H1 (cell line): ENCODE measurements around the gene RBP5. TPM values are rescaled to one million over a fixed set of nuclear protein-coding genes. Genes with fewer than 3 reads are reported as not detected.

ENCODE experiments used
- CTCF ChIA-PET: fragments of 300-600 bp; sonication (Branson Sonifier 250); formaldehyde crosslinking; loops from one replicate; lab custom pipeline; 2021; ENCODE audit not compliant: partially characterized antibody; lab: Charles Lee
- POLR2A ChIA-PET: fragments of 300-600 bp; sonication (Branson Sonifier 250); formaldehyde crosslinking; loops from one replicate; lab custom pipeline; 2021; ENCODE audit warnings: inconsistent platforms; ENCODE audit not compliant: partially characterized antibody; lab: Charles Lee
- DNase-seq, 2 experiments: peaks; one replicate each; pipeline versions ENCODE4 v3.0.0 to v3.0.0-alpha.2; 2010 to 2022; ENCODE audit warnings: low spot score in 2 of 2, low read depth in 1 of 2, mixed read lengths in 1 of 2
- FAIRE-seq: peaks from 2 replicates; lab custom pipeline; 2011; peaks lifted over from hg19 to GRCh38; lab: Jason Lieb, UNC
- H2AFZ ChIP-seq: 2 replicates; pipeline ENCODE4 v1.8.1; 2012; ENCODE audit warnings: low read length, inconsistent platforms
- H2AK5ac ChIP-seq: 2 replicates; pipeline ENCODE4 v1.6.1; 2013; ENCODE audit warnings: low read depth, low read length
- H2BK120ac ChIP-seq: replicated peaks from 2 replicates; pipeline ENCODE3; 2013; ENCODE audit warnings: low read depth, low read length, inconsistent platforms
- H2BK12ac ChIP-seq: 2 replicates; pipeline ENCODE4 v1.6.1; 2013; ENCODE audit warnings: low read depth, low read length
- H2BK15ac ChIP-seq: 2 replicates; pipeline ENCODE4 v1.6.1; 2013; ENCODE audit warnings: low read length
- H2BK20ac ChIP-seq: 2 replicates; pipeline ENCODE4 v1.6.1; 2013; ENCODE audit warnings: low read length
- H2BK5ac ChIP-seq: 2 replicates; pipeline ENCODE4 v1.6.1; 2013; ENCODE audit warnings: low read depth, low read length
- H3K14ac ChIP-seq: 2 replicates; pipeline ENCODE4 v1.6.1; 2013; ENCODE audit warnings: inconsistent platforms; ENCODE audit not compliant: insufficient read length
- H3K18ac ChIP-seq: 2 replicates; pipeline ENCODE4 v1.6.1; 2013; ENCODE audit warnings: low read length; ENCODE audit errors: extremely low read depth
- H3K23ac ChIP-seq: 2 replicates; pipeline ENCODE4 v1.6.1; 2013; ENCODE audit warnings: inconsistent platforms; ENCODE audit not compliant: insufficient read length
- H3K23me2 ChIP-seq: 2 replicates; pipeline ENCODE4 v1.6.1; 2013; ENCODE audit warnings: low read depth, low read length
- H3K27ac ChIP-seq: 2 replicates; pipeline ENCODE4 v1.6.1; 2011; ENCODE audit warnings: low read depth, low read length, inconsistent platforms
- H3K27me3 ChIP-seq, 4 experiments: replicated peaks in 1 of 4; 1 replicate in 1 of 4; 2 replicates in 3 of 4; pipeline versions ENCODE4 v1.6.1 to v1.8.1; 2011 to 2013; ENCODE audit warnings: low read length in 3 of 4, mild to moderate bottlenecking in 3 of 4, inconsistent platforms in 2 of 4, mixed read lengths in 2 of 4, moderate library complexity in 1 of 4; ENCODE audit not compliant: control insufficient read depth in 3 of 4, insufficient read depth in 3 of 4; ENCODE audit errors: extremely low read depth in 1 of 4
- H3K36me3 ChIP-seq, 4 experiments: 2 replicates each; pipeline versions ENCODE4 v1.6.1 to v1.8.1; 2011 to 2013; ENCODE audit warnings: mild to moderate bottlenecking in 4 of 4, low read length in 3 of 4, moderate library complexity in 2 of 4, control low read depth in 1 of 4, inconsistent platforms in 1 of 4; ENCODE audit not compliant: insufficient read depth in 4 of 4, control insufficient read depth in 2 of 4
- H3K4ac ChIP-seq: replicated peaks from 2 replicates; pipeline ENCODE3; 2013; ENCODE audit warnings: low read length, low read depth, mixed read lengths, inconsistent platforms; ENCODE audit not compliant: insufficient read length
- H3K4me1 ChIP-seq, 4 experiments: replicated peaks in 1 of 4; 1 replicate in 1 of 4; 2 replicates in 3 of 4; pipeline versions ENCODE4 v1.6.1 to v1.8.1; 2011 to 2013; ENCODE audit warnings: low read length in 3 of 4, inconsistent platforms in 2 of 4, mixed read lengths in 1 of 4; ENCODE audit not compliant: insufficient read depth in 4 of 4, control insufficient read depth in 3 of 4
- H3K4me2 ChIP-seq, 2 experiments: 2 replicates each; pipeline versions ENCODE4 v1.6.1 to v1.8.1; 2011 to 2013; ENCODE audit warnings: low read depth in 2 of 2, low read length in 2 of 2, control low read depth in 1 of 2, inconsistent platforms in 1 of 2, mild to moderate bottlenecking in 1 of 2; ENCODE audit not compliant: insufficient read depth in 1 of 2
- H3K4me3 ChIP-seq, 4 experiments: fragments of 200-600, 300-600 bp in 1 of 4; sonication (generic), shearing (Covaris generic), sonication (Bioruptor Twin) in 1 of 4; 2 replicates each; pipeline versions ENCODE4 v1.5.1 to v1.8.1; 2011 to 2016; ENCODE audit warnings: low read length in 4 of 4, low read depth in 3 of 4, control low read depth in 2 of 4, inconsistent platforms in 2 of 4, mild to moderate bottlenecking in 2 of 4, mixed read lengths in 1 of 4, moderate library complexity in 1 of 4; ENCODE audit not compliant: insufficient read depth in 2 of 4; ENCODE audit errors: extremely low read depth in 1 of 4
- H3K56ac ChIP-seq: replicated peaks from 2 replicates; pipeline ENCODE3; 2013; ENCODE audit warnings: low read depth, mild to moderate bottlenecking, mixed read lengths, low read length, inconsistent platforms; ENCODE audit not compliant: insufficient read length
- H3K79me1 ChIP-seq: 2 replicates; pipeline ENCODE4 v1.6.1; 2013; ENCODE audit warnings: low read depth, low read length, control low read depth
- H3K79me2 ChIP-seq, 2 experiments: 2 replicates each; pipeline versions ENCODE4 v1.6.1 to v1.8.1; 2012 to 2013; ENCODE audit warnings: low read length in 2 of 2, mild to moderate bottlenecking in 2 of 2, inconsistent platforms in 1 of 2; ENCODE audit not compliant: insufficient read depth in 2 of 2, control insufficient read depth in 1 of 2
- H3K9ac ChIP-seq, 4 experiments: replicated peaks in 1 of 4; 1 replicate in 1 of 4; 2 replicates in 3 of 4; pipeline versions ENCODE4 v1.6.1 to v1.8.1; 2011 to 2013; ENCODE audit warnings: low read depth in 3 of 4, low read length in 3 of 4, control low read depth in 2 of 4, mild to moderate bottlenecking in 2 of 4, moderate library complexity in 2 of 4, inconsistent platforms in 1 of 4; ENCODE audit errors: extremely low read depth in 1 of 4
- H3K9me3 ChIP-seq, 2 experiments: 2 replicates each; pipeline versions ENCODE4 v1.6.1 to v1.8.1; 2012 to 2013; ENCODE audit warnings: mild to moderate bottlenecking in 2 of 2, moderate library complexity in 2 of 2, control low read depth in 1 of 2, inconsistent platforms in 1 of 2, low read depth in 1 of 2, low read length in 1 of 2, mixed read lengths in 1 of 2; ENCODE audit not compliant: insufficient read depth in 2 of 2
- H4K20me1 ChIP-seq, 2 experiments: replicated peaks in 1 of 2; 2 replicates each; pipeline versions ENCODE3 to v1.8.1; 2011 to 2013; ENCODE audit warnings: inconsistent platforms in 2 of 2, low read length in 2 of 2, mild to moderate bottlenecking in 1 of 2; ENCODE audit not compliant: insufficient read depth in 2 of 2, control insufficient read depth in 1 of 2
- H4K5ac ChIP-seq: 2 replicates; pipeline ENCODE4 v1.6.1; 2013; ENCODE audit warnings: low read length, low read depth, mixed read lengths, inconsistent platforms; ENCODE audit not compliant: insufficient read length
- H4K8ac ChIP-seq: 2 replicates; pipeline ENCODE4 v1.8.0; 2013; ENCODE audit warnings: mild to moderate bottlenecking, moderate library complexity, low read length, inconsistent platforms; ENCODE audit not compliant: insufficient read depth; ENCODE audit errors: extremely low read depth
- H4K91ac ChIP-seq: replicated peaks from 2 replicates; pipeline ENCODE3; 2013; ENCODE audit warnings: low read length, mixed read lengths, inconsistent platforms; ENCODE audit not compliant: insufficient read length
- BCL11A ChIP-seq, 2 experiments: IDR thresholded peaks; one replicate each; pipeline ENCODE4 v1.6.1; 2011; ENCODE audit warnings: low read depth in 2 of 2, low read length in 2 of 2, mild to moderate bottlenecking in 2 of 2
- GTF2F1 ChIP-seq: IDR thresholded peaks from 2 replicates; pipeline ENCODE4 v1.6.1; 2012; ENCODE audit warnings: low read depth, low read length, improper control_type of control experiment, borderline replicate concordance
- KDM1A ChIP-seq: fragments of 200-600, 300-600 bp; sonication (generic); IDR thresholded peaks from 2 replicates; pipeline ENCODE4 v1.7.1; 2016; ENCODE audit warnings: mild to moderate bottlenecking, low read length, borderline replicate concordance
- NRF1 ChIP-seq: IDR thresholded peaks from 2 replicates; pipeline ENCODE4 v1.6.1; 2011; ENCODE audit warnings: mild to moderate bottlenecking, low read depth, low read length, improper control_type of control experiment
- RFX5 ChIP-seq: IDR thresholded peaks from 2 replicates; pipeline ENCODE4 v1.6.1; 2011; ENCODE audit warnings: low read depth, low read length, improper control_type of control experiment, borderline replicate concordance
- SP2 ChIP-seq: IDR thresholded peaks from 2 replicates; pipeline ENCODE4 v1.6.1; 2012; ENCODE audit warnings: mild to moderate bottlenecking, low read length, inconsistent platforms
- SP4 ChIP-seq: IDR thresholded peaks from 2 replicates; pipeline ENCODE4 v1.6.1; 2012; ENCODE audit warnings: low read length, inconsistent platforms
- SUZ12 ChIP-seq: fragments of 200-600 bp; sonication (generic); IDR thresholded peaks from 2 replicates; pipeline ENCODE4 v1.6.1; 2012; ENCODE audit warnings: mild to moderate bottlenecking, inconsistent platforms, low read length, moderate library complexity, mixed read lengths
- TBP ChIP-seq: IDR thresholded peaks from 2 replicates; pipeline ENCODE4 v1.6.1; 2011; ENCODE audit warnings: low read depth, low read length, improper control_type of control experiment
- ZNF274 ChIP-seq: IDR thresholded peaks from 2 replicates; pipeline ENCODE4 v1.7.0; 2012; ENCODE audit warnings: low read length, borderline replicate concordance; ENCODE audit errors: extremely low read depth
- WGBS, 2 experiments: shearing (Covaris generic) in 1 of 2; methylation state at CpG; one replicate each; pipeline versions ENCODE4 v1.1.6 to v1.1.7; 2013 to 2015; ENCODE audit warnings: low lambda C conversion rate in 2 of 2, mixed read lengths in 2 of 2, inconsistent platforms in 1 of 2, low coverage in 1 of 2, missing lambda C conversion rate in 1 of 2; ENCODE audit not compliant: insufficient replicate concordance in 2 of 2, insufficient coverage in 1 of 2, insufficient read length in 1 of 2; ENCODE audit errors: extremely low coverage in 1 of 2, missing lambda C conversion rate in 1 of 2; 5-methylcytosine and 5-hydroxymethylcytosine counted together
- polyA plus RNA-seq, 7 experiments: library from polyadenylated mRNA; depleted of rRNA in 3 of 7; stranded (reverse) in 5 of 7; unstranded in 2 of 7; fragments of >200 nt in 5 of 7; fragments of 200-250 nt in 2 of 7; gene quantifications; 1 replicate in 5 of 7; 2 replicates in 1 of 7; 4 replicates in 1 of 7; pipeline versions ENCODE4 v1.2.1 to v1.2.3, GENCODE V29; 2011 to 2013; ENCODE audit warnings: missing spikeins in 2 of 7, mixed read lengths in 2 of 7
- total RNA-seq: library from RNA; stranded (reverse); fragmentation: NEBNext Ultra II Directional; extraction: Animal tissue kit (Norgen Biotek cat#: 25700); gene quantifications from 2 replicates; pipeline ENCODE4 v1.2.1, GENCODE V29; 2021
- TF ChIP-seq, protein P1 (sequence below): IDR thresholded peaks from 2 replicates; pipeline ENCODE4 v1.6.1; 2011; ENCODE audit warnings: low read length, improper control_type of control experiment
- TF ChIP-seq, protein P2 (sequence below): IDR thresholded peaks from 2 replicates; pipeline ENCODE4 v1.6.1; 2012; ENCODE audit warnings: low read length, inconsistent platforms

RBP5 gene
- total and polyA plus RNA-seq, 2 of the 8 experiments (the other 6 are each of a cell fraction or from before 2014, with no cell fraction given): 1.2 to 1.9 TPM

DNA sequence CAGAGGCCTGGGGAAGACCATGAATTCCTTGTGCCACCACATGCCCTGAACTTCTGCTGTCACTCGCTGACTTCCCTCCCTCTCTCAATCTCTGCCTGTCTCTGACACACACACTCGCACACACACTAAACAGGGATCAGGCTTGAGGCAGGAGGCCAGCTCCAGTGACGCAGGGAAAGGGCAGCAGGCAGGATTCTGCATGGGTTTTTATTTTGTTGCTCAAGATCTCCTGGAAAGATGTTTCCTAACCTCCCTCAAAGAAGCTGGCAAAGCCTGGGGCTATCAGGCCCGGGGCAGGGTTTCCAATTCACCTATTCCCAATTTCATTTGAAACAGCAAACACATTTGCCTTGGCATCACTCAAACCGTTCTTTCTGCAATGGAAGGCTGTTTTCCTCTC is 33.1 kb upstream of the RBP5 start:
- Histone ChIP-seq H4K91ac (no peak overlapping the region), H4K5ac (no peak overlapping the region), H3K56ac (no peak overlapping the region), H3K18ac (no peak overlapping the region), H4K20me1 (no peaks in the 10 kb centered on the region), H3K27ac (no peak overlapping the region), H2BK20ac (no peak overlapping the region), H3K27me3 (no peaks in the 10 kb centered on the region; a peak in 2 of 7 replicates), H3K23me2 (no peaks in the 10 kb centered on the region; the same call in 1 of the 2 replicates), H3K9ac (no peak overlapping the region), H3K36me3 (no peaks in the 10 kb centered on the region), H3K4me2 (no peak overlapping the region), H3K4ac (no peak overlapping the region), H3K14ac (no peak overlapping the region), H4K8ac (no peak overlapping the region), H2BK12ac (no peak overlapping the region), H3K23ac (no peak overlapping the region), H3K4me1 (no peaks in the 10 kb centered on the region), H3K4me3 (no peak overlapping the region), H3K9me3 (peaks cover 17 to 23% of the 10 kb centered on the region in 2 experiments), H2BK120ac (no peak overlapping the region), H2AFZ (no peak overlapping the region), H3K79me2 (no peaks in the 10 kb centered on the region), H3K79me1 (no peaks in the 10 kb centered on the region; the same call in 1 of the 2 replicates), H2BK5ac (no peak overlapping the region), H2BK15ac (no peak overlapping the region), H2AK5ac (no peak overlapping the region)
- DNase-seq (no peak), FAIRE-seq (no peak)
- 86% methylated on average over 5 of the region's 5 CpGs; no CpG with 5 or more reads in 1 of the 2 experiments for WGBS, 2 experiments
- POLR2A ChIA-PET: interaction anchor here (1.5 to 2.7 kb wide), 3 partner anchors 8 to 31 kb away, joined by 5 to 11 read pairs (median 7); partner anchors contain the start of genes CLSTN3 and PEX5
- CTCF ChIA-PET: interaction anchor here (0.6 to 6.1 kb wide), 14 partner anchors 8 to 829 kb away, joined by 3 to 71 read pairs (median 4); no protein-coding TSS in a partner anchor
- TF ChIP-seq, protein P1, sequence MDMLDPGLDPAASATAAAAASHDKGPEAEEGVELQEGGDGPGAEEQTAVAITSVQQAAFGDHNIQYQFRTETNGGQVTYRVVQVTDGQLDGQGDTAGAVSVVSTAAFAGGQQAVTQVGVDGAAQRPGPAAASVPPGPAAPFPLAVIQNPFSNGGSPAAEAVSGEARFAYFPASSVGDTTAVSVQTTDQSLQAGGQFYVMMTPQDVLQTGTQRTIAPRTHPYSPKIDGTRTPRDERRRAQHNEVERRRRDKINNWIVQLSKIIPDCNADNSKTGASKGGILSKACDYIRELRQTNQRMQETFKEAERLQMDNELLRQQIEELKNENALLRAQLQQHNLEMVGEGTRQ: no peak
- TF ChIP-seq SUZ12 (no peak), BCL11A (IDR thresholded peaks at IDR 0.05; ENCODE audit: low read depth in 2 of 2, low read length in 2 of 2) (no peak), NRF1 (no peak), GTF2F1 (no peak), RFX5 (no peak), SP2 (no peak), SP4 (no peak), KDM1A (no peak), TBP (no peak), ZNF274 (no peak)
- TF ChIP-seq, protein P2, sequence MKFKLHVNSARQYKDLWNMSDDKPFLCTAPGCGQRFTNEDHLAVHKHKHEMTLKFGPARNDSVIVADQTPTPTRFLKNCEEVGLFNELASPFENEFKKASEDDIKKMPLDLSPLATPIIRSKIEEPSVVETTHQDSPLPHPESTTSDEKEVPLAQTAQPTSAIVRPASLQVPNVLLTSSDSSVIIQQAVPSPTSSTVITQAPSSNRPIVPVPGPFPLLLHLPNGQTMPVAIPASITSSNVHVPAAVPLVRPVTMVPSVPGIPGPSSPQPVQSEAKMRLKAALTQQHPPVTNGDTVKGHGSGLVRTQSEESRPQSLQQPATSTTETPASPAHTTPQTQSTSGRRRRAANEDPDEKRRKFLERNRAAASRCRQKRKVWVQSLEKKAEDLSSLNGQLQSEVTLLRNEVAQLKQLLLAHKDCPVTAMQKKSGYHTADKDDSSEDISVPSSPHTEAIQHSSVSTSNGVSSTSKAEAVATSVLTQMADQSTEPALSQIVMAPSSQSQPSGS: no peak
